GM12865 (cell line): ENCODE measurements around the gene NBEAL1.
"Not testable (repeated sequence)": the region's sequence is repeated elsewhere in the genome, so short reads cannot be mapped to it uniquely, and the experiment has no call there.

Experiments used
- DNase-seq: peaks from one replicate; pipeline ENCODE4 v3.0.0; 2010; ENCODE audit warnings: low read depth
- H3K4me3 ChIP-seq: 2 replicates; pipeline ENCODE4 v1.5.1; 2011; ENCODE audit warnings: mild to moderate bottlenecking, low read depth, low read length, control low read depth
- TF ChIP-seq, protein P1 (sequence below): IDR thresholded peaks from 2 replicates; pipeline ENCODE4 v1.5.1; 2011; ENCODE audit warnings: low read length, control low read depth, low read depth, inconsistent platforms; ENCODE audit not compliant: insufficient read depth; ENCODE audit errors: missing control alignments

NBEAL1 gene

DNA sequence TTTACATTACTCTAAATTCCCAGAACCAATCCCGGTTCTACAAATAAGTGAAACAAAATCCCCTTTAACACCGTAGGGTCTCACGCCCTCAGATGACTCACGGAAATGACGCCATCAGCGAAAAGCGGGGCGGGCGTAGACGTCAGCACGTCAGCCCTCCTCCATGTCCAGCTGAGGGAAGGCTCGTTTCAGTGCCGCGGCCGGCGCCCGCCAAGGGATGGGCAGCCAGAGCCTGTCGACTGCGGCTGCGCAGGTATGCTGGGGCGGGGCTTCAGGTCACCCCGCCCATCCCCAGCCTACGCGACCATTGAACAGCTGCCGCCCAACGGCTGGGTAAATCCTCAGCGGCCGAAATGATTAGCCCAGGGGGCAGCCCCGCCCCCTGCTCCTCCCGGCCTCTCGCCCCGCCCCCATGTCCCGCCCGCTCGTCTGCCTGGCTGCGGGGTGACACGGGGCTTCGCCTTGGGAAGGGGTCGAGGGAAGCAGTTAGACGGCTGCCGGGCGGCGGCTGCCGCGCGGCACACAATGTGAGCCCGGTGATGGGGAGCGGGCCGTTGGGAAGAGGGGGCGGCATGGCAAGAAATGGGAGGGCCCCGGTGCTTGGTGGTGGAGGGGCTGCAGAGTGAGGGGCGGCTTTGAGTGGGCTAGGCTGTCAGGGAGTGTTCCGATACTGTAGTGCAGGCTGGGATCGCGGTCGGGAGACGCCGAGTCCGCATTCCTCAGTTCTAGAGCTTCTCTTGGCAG lies at the start of gene NBEAL1:
TSS of gene NBEAL1 (plus strand) at position 420 of the 744 bp plus-strand sequence. CDS start 1,510 bp downstream, outside the sequence.
- DNase-seq, result peak; percentile 99
- TF ChIP-seq, protein P1, sequence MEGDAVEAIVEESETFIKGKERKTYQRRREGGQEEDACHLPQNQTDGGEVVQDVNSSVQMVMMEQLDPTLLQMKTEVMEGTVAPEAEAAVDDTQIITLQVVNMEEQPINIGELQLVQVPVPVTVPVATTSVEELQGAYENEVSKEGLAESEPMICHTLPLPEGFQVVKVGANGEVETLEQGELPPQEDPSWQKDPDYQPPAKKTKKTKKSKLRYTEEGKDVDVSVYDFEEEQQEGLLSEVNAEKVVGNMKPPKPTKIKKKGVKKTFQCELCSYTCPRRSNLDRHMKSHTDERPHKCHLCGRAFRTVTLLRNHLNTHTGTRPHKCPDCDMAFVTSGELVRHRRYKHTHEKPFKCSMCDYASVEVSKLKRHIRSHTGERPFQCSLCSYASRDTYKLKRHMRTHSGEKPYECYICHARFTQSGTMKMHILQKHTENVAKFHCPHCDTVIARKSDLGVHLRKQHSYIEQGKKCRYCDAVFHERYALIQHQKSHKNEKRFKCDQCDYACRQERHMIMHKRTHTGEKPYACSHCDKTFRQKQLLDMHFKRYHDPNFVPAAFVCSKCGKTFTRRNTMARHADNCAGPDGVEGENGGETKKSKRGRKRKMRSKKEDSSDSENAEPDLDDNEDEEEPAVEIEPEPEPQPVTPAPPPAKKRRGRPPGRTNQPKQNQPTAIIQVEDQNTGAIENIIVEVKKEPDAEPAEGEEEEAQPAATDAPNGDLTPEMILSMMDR, result no peak
- H3K4me3 ChIP-seq, result peak within 1 kb of the TSS; percentile 90

DNA sequence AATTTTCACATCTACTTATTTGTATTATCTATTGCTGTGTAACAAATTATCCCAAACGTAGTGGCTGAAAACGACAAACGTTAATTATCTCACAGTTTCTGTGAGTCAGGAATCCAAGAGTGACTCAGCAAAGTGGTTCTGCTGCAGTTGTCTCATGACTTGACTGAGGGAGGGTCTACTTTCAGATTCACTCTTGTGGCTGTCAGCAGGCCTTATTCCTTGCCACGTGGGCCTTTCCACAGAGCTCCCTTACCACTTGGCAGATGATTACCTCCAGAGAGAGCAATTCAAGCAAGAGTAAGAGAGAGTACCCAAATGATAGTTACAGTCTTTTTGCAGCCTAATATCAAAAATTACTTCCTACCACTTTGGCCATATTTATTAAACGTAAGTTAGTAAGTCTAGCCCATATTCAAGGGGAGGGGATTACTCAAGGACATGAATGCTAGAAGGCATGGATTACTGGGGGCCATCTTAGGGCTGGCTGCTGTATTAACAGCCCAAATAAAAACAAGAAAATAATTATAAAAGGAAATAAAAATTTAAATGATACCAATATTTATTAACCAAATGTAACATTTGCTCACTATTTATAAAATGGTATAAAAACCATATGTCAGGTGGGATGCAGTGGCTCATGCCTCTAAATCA lies 48.7 kb upstream of the NBEAL1 start:
- H3K4me3 ChIP-seq, result no peak overlapping the region
- TF ChIP-seq, protein P1, result no peak
- peak; percentile 70 for DNase-seq

- H3K4me3 ChIP-seq, DNase-seq: not testable (repeated sequence)
Measured at GRCh38 chr2:202969404-202969803, 45.3 kb upstream of the NBEAL1 start.

DNA sequence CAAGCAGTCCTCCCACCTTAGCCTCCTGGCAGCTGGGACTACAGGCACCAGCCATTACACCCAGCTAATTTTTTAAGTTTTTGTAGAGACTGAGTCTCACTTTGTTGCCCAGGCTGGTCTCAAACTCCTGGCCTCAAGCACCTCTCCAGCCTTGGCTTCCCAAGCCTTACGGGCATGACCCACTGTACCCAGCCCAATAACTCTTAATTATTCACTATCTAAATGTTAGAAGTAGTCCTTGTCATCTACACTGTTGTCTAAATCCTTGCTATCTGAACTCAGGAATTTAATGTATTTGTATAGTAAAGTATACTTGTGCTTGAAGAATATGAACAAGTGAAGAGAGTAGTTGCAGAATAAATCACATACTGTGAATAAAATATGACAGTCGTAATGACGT lies 37.9 kb upstream of the NBEAL1 start:
- DNase-seq, result no peak
- no peak overlapping the region for H3K4me3 ChIP-seq
- TF ChIP-seq, protein P1, result no peak

- H3K4me3 ChIP-seq, result no peak overlapping the region
- no peak for DNase-seq
- TF ChIP-seq, protein P1, result no peak
Measured at GRCh38 chr2:202982779-202983491, 31.7 kb upstream of the NBEAL1 start.

DNA sequence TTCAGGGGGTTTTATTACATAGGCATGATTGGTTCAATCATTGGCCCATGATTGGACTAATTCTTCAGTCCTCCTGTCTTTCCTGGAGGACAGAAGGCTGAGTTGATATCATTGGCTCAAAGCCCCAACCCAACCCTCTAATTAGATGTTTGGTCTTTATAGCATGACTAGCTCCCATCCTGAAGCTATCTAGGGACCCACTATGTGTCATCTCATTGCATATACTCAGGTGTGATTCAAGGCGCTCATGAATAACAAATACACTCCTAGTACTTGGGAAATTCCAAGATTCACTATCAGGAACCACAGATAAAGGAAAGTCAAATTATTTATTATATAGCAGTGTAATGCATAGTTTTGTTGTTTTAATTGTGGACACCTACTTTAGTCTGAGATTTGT lies 24.9 kb upstream of the NBEAL1 start:
- TF ChIP-seq, protein P1, result no peak
- no peak for DNase-seq
- no peak overlapping the region for H3K4me3 ChIP-seq

- H3K4me3 ChIP-seq, result no peak overlapping the region
- DNase-seq, result no peak
- TF ChIP-seq, protein P1, result no peak
Measured at GRCh38 chr2:202990501-202990900, 24.2 kb upstream of the NBEAL1 start.

DNA sequence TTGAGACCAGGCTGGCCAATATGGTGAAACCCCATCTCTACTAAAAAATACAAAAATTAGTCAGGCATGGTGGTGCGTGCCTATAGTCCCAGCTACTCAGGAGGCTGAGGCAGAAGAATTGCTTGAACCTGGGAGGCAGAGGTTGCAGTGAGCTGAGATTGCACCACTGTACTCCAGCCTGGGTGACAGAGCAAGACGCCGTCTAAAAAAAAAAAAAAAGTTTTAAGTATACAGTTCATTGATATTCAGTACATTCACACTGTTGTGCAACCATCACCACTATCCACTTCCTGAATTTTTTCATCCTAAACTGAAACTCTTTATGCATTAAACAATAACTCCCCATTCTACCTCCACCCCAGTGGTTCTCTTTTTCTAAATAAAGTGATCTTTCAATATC lies 17.6 kb upstream of the NBEAL1 start:
- H3K4me3 ChIP-seq, DNase-seq: not testable (repeated sequence)
